Measurements from ENCODE around the gene CDKAL1.
"Not testable (repeated sequence)": the region's sequence is repeated elsewhere in the genome, so short reads cannot be mapped to it uniquely, and the experiment has no call there.

The CDKAL1 gene

DNA sequence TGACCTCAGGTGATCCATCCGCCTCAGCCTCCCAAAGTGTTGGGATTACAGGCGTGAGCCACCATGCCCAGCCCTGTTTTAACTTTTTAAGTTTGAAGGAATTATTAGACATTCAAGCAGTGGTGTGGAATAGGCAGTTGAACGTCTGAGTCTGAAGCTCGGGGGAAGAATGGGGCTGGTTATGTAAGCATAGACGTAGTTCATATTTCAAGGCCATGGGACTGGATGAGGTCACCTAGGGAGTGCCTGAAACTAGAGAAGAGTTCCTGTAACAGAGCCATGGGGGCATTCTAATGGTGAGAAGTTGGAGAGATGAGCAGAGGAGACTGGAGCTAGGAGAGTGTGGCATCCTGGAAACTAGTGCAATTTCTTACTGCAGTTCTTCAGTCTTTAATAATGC is 6.4 kb downstream of the CDKAL1 start:
- TF ChIP-seq, protein P1, sequence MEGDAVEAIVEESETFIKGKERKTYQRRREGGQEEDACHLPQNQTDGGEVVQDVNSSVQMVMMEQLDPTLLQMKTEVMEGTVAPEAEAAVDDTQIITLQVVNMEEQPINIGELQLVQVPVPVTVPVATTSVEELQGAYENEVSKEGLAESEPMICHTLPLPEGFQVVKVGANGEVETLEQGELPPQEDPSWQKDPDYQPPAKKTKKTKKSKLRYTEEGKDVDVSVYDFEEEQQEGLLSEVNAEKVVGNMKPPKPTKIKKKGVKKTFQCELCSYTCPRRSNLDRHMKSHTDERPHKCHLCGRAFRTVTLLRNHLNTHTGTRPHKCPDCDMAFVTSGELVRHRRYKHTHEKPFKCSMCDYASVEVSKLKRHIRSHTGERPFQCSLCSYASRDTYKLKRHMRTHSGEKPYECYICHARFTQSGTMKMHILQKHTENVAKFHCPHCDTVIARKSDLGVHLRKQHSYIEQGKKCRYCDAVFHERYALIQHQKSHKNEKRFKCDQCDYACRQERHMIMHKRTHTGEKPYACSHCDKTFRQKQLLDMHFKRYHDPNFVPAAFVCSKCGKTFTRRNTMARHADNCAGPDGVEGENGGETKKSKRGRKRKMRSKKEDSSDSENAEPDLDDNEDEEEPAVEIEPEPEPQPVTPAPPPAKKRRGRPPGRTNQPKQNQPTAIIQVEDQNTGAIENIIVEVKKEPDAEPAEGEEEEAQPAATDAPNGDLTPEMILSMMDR (IDR thresholded peaks at IDR 0.05) = no peak
- DNase-seq = no peak
- Histone ChIP-seq H3K27me3 (no peaks in the 10 kb centered on the region), H3K36me3 (peaks cover 5 to 22% (median 7%) of the 10 kb centered on the region in 3 donors), H3K27ac (no peak overlapping the region), H3K4me3 (no peak overlapping the region), H3K4me1 (peaks cover 0 to 25% (median 13%) of the 10 kb centered on the region in 4 donors), H3K9me3 (no peaks in the 10 kb centered on the region)
- intact Hi-C loops (cut with DNase I; ENCODE audit: low total_unique reads) = no loop called here

DNA sequence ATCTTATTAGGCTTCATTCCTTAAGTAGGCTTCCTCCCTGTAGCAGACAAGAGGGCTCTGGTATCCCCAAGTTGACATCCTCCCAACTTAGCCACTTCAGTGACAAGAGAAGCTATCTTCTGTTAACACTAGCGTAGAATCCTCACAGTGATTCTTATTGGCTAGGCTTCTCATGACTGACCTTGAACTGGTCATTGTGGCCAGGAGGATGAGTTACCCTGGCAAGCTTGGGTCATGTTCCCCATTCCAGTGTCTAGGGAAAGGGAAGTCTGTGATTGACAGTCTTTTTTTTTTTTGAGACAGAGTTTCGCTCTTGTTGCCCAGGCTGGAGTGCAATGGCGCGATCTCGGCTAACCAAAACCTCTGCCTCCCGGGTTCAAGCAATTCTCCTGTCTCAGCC is 7.1 kb downstream of the CDKAL1 start:
- H3K27ac ChIP-seq = no peak overlapping the region
- TF ChIP-seq, protein P1 (IDR thresholded peaks at IDR 0.05) = no peak
- H3K9me3 ChIP-seq = no peaks in the 10 kb centered on the region
- no peak for DNase-seq
- no peaks in the 10 kb centered on the region for H3K27me3 ChIP-seq
- H3K4me3 ChIP-seq = no peak overlapping the region
- peaks cover 5 to 28% (median 9%) of the 10 kb centered on the region in 3 donors for H3K36me3 ChIP-seq
- intact Hi-C loops (cut with DNase I; ENCODE audit: low total_unique reads) = no loop called here
- peaks cover 0 to 21% (median 7%) of the 10 kb centered on the region in 4 donors for H3K4me1 ChIP-seq

DNA sequence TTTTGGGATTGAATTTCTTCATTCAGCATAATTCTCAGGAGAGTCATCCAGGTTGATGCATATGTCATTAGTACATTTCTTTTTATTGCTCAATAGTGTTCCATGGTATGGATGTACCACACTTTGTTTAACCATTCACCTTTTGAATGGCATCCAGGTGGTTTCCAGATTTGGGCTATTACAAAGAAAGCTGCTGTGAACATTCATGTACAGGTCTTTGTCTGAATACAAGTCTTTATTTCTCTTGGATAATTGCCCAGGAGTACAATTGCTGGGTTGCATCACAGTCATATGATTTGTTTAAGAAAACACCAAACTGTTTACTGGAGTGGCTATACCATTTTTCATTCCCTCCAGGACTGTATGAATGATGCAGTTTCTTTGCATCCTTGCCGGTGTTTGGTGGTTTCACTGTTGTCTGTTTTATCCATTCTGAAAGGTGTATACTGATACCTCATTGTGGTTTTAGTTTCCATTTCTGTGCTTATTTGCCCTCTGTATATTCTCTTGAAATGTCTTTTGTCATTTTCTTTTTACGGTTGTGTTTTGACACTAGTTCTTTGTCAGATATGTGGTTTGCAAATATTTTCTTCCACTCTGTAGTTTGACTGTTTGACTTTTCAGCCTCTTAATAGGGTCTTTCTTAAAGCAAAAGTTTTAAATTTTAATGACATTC is 8.8 kb downstream of the CDKAL1 start:
- intact Hi-C loops (cut with DNase I; ENCODE audit: low total_unique reads) = no loop called here
- Histone ChIP-seq H3K27ac (no peak overlapping the region), H3K27me3 (no peaks in the 10 kb centered on the region), H3K4me1 (peaks cover 0 to 14% (median 4%) of the 10 kb centered on the region in 4 donors), H3K36me3 (peaks cover 16 to 30% (median 17%) of the 10 kb centered on the region in 3 donors), H3K9me3 (no peaks in the 10 kb centered on the region), H3K4me3 (no peak overlapping the region)
- DNase-seq = no peak
- TF ChIP-seq, protein P1 (IDR thresholded peaks at IDR 0.05) = no peak

DNA sequence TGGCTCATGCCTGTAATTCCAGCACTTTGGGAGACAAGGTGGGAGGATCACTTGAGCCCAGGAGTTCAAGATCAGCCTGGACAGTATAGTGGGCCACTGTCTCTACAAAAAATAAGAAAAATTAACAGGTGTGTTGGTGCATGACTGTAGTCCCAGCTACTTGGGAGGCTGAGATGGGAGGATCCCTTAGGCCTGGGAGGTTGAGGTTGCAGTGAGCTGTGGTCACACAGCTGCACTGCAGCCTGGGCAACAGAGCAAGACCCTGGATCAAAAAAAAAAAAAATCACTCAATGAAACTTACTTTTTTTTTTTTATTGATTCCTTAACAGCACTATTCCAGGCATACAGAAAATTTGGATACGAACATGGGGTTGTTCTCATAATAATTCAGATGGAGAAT is 14.0 kb downstream of the CDKAL1 start:
- no peak for DNase-seq
- Histone ChIP-seq H3K36me3 (peaks cover 27 to 46% (median 34%) of the 10 kb centered on the region in 3 donors), H3K9me3 (no peaks in the 10 kb centered on the region), H3K4me1 (peaks cover 0 to under 1% (median under 1%) of the 10 kb centered on the region in 4 donors), H3K4me3 (no peak overlapping the region), H3K27me3 (no peaks in the 10 kb centered on the region), H3K27ac (no peak overlapping the region)
- intact Hi-C loops (cut with DNase I; ENCODE audit: low total_unique reads) = no loop called here
- TF ChIP-seq, protein P1 (IDR thresholded peaks at IDR 0.05) = no peak

DNA sequence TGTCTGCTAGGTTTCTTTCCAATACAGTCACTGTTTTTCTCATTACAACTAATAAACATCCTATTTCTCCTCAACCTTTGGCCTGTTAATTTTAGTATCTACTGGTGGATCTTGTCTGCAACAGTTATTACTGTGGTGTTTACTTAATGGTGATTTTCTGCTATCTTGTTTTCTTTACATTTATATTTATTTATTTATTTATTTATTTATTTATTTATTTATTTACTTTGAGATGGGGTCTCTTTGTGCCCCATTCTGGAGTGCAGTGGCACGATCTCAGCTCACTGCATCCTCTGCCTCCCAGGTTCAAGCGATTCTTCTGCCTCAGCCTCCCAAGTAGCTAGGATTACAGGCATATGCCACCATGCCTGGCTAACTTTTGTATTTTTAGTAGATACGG is 15.1 kb downstream of the CDKAL1 start:
- H3K27ac ChIP-seq; H3K4me3 ChIP-seq; H3K4me1 ChIP-seq; H3K27me3 ChIP-seq; DNase-seq; H3K9me3 ChIP-seq; intact Hi-C loops (cut with DNase I; ENCODE audit: low total_unique reads): not testable (repeated sequence)
- peaks cover 27 to 54% (median 34%) of the 10 kb centered on the region in 3 donors for H3K36me3 ChIP-seq

DNA sequence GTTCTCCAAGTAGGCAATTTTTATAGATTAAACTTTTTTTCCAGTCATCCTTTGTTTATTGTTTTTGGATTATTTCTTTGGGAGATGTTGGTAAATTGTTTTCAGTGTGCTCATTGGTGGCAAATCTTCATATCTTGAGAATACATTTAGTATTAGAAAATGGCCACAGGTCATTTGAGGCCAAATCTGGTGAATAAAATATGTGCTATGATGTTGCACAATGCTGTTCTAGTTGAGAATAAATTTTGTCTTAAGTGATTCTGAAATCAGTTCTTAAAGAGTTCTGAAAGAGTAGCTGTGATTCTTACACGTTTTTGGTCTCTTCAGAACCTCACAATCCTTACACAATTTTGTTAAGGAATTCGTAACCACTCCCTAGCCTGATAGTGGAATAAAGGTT is 20.1 kb downstream of the CDKAL1 start:
- intact Hi-C loops (cut with DNase I; ENCODE audit: low total_unique reads) = no loop called here
- Histone ChIP-seq H3K36me3 (peaks cover 11 to 38% (median 12%) of the 10 kb centered on the region in 3 donors), H3K4me3 (no peak overlapping the region), H3K4me1 (no peaks in the 10 kb centered on the region), H3K27me3 (no peaks in the 10 kb centered on the region), H3K9me3 (no peaks in the 10 kb centered on the region), H3K27ac (no peak overlapping the region)
- no peak for DNase-seq
- TF ChIP-seq, protein P1 (IDR thresholded peaks at IDR 0.05) = no peak

All from tibial artery (tissue), 4 donors.